HepG2 (cell line): ENCODE results near the gene DIPK1C. TPM values are rescaled to one million over a fixed set of nuclear protein-coding genes. Genes with fewer than 3 reads are reported as not detected.

Experiments
- ATAC-seq: fragments of 200-7000 bp; cut with Tn5 transposase; 3 replicates; pipeline ENCODE4 v1.9.1; 2020; ENCODE audit warnings: mild to moderate bottlenecking, moderate library complexity
- BruUV-seq: library from RNA; stranded (reverse); fragments of 400-500 nt; replicated peaks from 2 replicates; lab custom pipeline; 2021; lab: Mats Ljungman, UMichigan
- CTCF ChIA-PET: fragments of 300-600 bp; formaldehyde crosslinking; extraction: SDS; loops from one replicate; lab custom pipeline; 2021; ENCODE audit warnings: low total read pairs, inconsistent platforms, low intra/inter-chr PET ratio; lab: Yijun Ruan, JAX
- POLR2A ChIA-PET: fragments of 350-600 bp; sonication (Branson Sonifier 250); formaldehyde crosslinking; loops from one replicate; lab custom pipeline; 2020; ENCODE audit warnings: antibody characterized with exemption, inconsistent platforms; lab: Yijun Ruan, JAX
- DNase-seq: peaks from one replicate; pipeline ENCODE4 v3.0.0-alpha.2; 2015; ENCODE audit warnings: low spot score
- FAIRE-seq: peaks from 3 replicates; lab custom pipeline; 2011; peaks lifted over from hg19 to GRCh38; lab: Jason Lieb, UNC
- H2AFZ ChIP-seq: one replicate; pipeline ENCODE4 v1.6.1; 2011; ENCODE audit warnings: low read length, inconsistent platforms
- H3K27ac ChIP-seq: fragments of 300-600 bp; 3 replicates; pipeline ENCODE4 v1.8.0; 2011; ENCODE audit warnings: mixed run types, mild to moderate bottlenecking, mixed read lengths, low read length, inconsistent platforms; ENCODE audit not compliant: insufficient read depth; ENCODE audit errors: extremely low read length
- H3K27me3 ChIP-seq, 2 experiments: fragments of 200-600 bp in 1 of 2; 2 replicates in 1 of 2; 3 replicates in 1 of 2; pipeline versions ENCODE4 v1.6.0 to v1.8.0; 2011; ENCODE audit warnings: low read length in 2 of 2, mild to moderate bottlenecking in 2 of 2, moderate library complexity in 2 of 2, inconsistent platforms in 1 of 2; ENCODE audit not compliant: insufficient read depth in 2 of 2, control insufficient read depth in 1 of 2
- H3K36me3 ChIP-seq, 2 experiments: fragments of 200-600 bp in 1 of 2; replicated peaks in 1 of 2; 2 replicates in 1 of 2; 3 replicates in 1 of 2; pipeline versions ENCODE4 v1.5.1 to v1.8.0; 2011; ENCODE audit warnings: low read length in 2 of 2, inconsistent platforms in 1 of 2; ENCODE audit not compliant: insufficient read depth in 2 of 2, control insufficient read depth in 1 of 2
- H3K4me1 ChIP-seq: 2 replicates; pipeline ENCODE4 v1.5.1; 2012; ENCODE audit warnings: low read length, inconsistent platforms; ENCODE audit not compliant: insufficient read depth
- H3K4me2 ChIP-seq: 2 replicates; pipeline ENCODE4 v1.6.0; 2011; ENCODE audit warnings: low read depth, low read length, inconsistent platforms
- H3K4me3 ChIP-seq, 3 experiments: fragments of 200-600 bp in 1 of 3; sonication (generic), shearing (Covaris generic) in 1 of 3; replicated peaks in 1 of 3; 2 replicates each; pipeline ENCODE4 v1.5.1; 2011 to 2016; ENCODE audit warnings: low read length in 3 of 3, inconsistent platforms in 2 of 3, low read depth in 2 of 3, mild to moderate bottlenecking in 2 of 3, control low read depth in 1 of 3, mixed read lengths in 1 of 3; ENCODE audit not compliant: insufficient read depth in 1 of 3
- H3K79me2 ChIP-seq: one replicate; pipeline ENCODE4 v1.6.1; 2011; ENCODE audit warnings: low read length, inconsistent platforms; ENCODE audit not compliant: insufficient read depth
- H3K9ac ChIP-seq: 2 replicates; pipeline ENCODE4 v1.6.0; 2011; ENCODE audit warnings: mild to moderate bottlenecking, low read depth, low read length, inconsistent platforms; ENCODE audit not compliant: insufficient read depth
- H3K9me3 ChIP-seq: 2 replicates; pipeline ENCODE4 v1.5.1; 2012; ENCODE audit warnings: mild to moderate bottlenecking, low read length
- H4K20me1 ChIP-seq: 2 replicates; pipeline ENCODE4 v1.6.0; 2011; ENCODE audit warnings: inconsistent platforms, mild to moderate bottlenecking, low read length, moderate library complexity; ENCODE audit not compliant: insufficient read depth
- ARHGAP35 ChIP-seq: sonication (generic); formaldehyde crosslinking; IDR thresholded peaks from 2 replicates; pipeline ENCODE4 v1.9.0; 2022; ENCODE audit warnings: mild to moderate bottlenecking, inconsistent platforms, moderate library complexity, missing genetic modification reagents, borderline replicate concordance
- GTF2F1 ChIP-seq: fragments of 150-350 bp; IDR thresholded peaks from 2 replicates; pipeline ENCODE4 v1.6.1; 2014; ENCODE audit warnings: low read length
- HCFC1 ChIP-seq: fragments of 150-350 bp; IDR thresholded peaks from 2 replicates; pipeline ENCODE4 v1.6.1; 2014; ENCODE audit warnings: low read depth, low read length
- TEF ChIP-seq: sonication (generic); formaldehyde crosslinking; IDR thresholded peaks from 2 replicates; pipeline ENCODE4 v1.5.0; 2020; ENCODE audit warnings: missing genetic modification reagents
- WIZ ChIP-seq: sonication (generic); formaldehyde crosslinking; IDR thresholded peaks from 2 replicates; pipeline ENCODE4 v1.5.1; 2020; ENCODE audit warnings: mild to moderate bottlenecking, missing genetic modification reagents
- ZBTB3 ChIP-seq: sonication (generic); formaldehyde crosslinking; IDR thresholded peaks from 2 replicates; pipeline ENCODE4 v1.4.0; 2020; ENCODE audit warnings: low read depth, mild to moderate bottlenecking, moderate library complexity, missing genetic modification reagents, borderline replicate concordance
- ZFP36L2 ChIP-seq: sonication (generic); formaldehyde crosslinking; IDR thresholded peaks from 2 replicates; pipeline ENCODE4 v1.4.0; 2020; ENCODE audit warnings: missing genetic modification reagents
- ZNF225 ChIP-seq: sonication (generic); formaldehyde crosslinking; IDR thresholded peaks from 2 replicates; pipeline ENCODE4 v1.4.0; 2020; ENCODE audit warnings: mild to moderate bottlenecking, missing genetic modification reagents
- ZNF501 ChIP-seq: sonication (generic); formaldehyde crosslinking; IDR thresholded peaks from 2 replicates; pipeline ENCODE4 v1.5.1; 2020; ENCODE audit warnings: mild to moderate bottlenecking, moderate library complexity, missing genetic modification reagents
- ZNF639 ChIP-seq: conservative IDR thresholded peaks from 2 replicates; pipeline ENCODE4 v1.6.1; 2018; ENCODE audit warnings: missing genetic modification reagents
- ZNF709 ChIP-seq: sonication (generic); formaldehyde crosslinking; IDR thresholded peaks from 2 replicates; pipeline ENCODE4 v1.5.0; 2020; ENCODE audit warnings: mild to moderate bottlenecking, missing genetic modification reagents
- ZNF710 ChIP-seq: sonication (generic); formaldehyde crosslinking; IDR thresholded peaks from 2 replicates; pipeline ENCODE4 v1.5.0; 2020; ENCODE audit warnings: mild to moderate bottlenecking, missing genetic modification reagents, borderline replicate concordance
- WGBS: methylation state at CpG from one replicate; pipeline ENCODE4 v1.1.6; 2017; ENCODE audit warnings: low lambda C conversion rate; 5-methylcytosine and 5-hydroxymethylcytosine counted together
- in situ Hi-C: cut with HindIII; loops from 2 replicates; pipeline ENCODE4 v1.10.0; 2017; ENCODE audit warnings: low pct_unique_long_range_greater_than_20kb; ENCODE audit not compliant: extremely low pct_ligation_motif_present
- intact Hi-C: fragments of 100-400 bp; cut with micrococcal nuclease; formaldehyde crosslinking; loops from one replicate; pipeline ENCODE4 v1.10.0; 2022; ENCODE audit not compliant: unreplicated experiment
- polyA plus RNA-seq, 8 experiments: library from polyadenylated mRNA; depleted of rRNA in 3 of 8; stranded (reverse) in 7 of 8; unstranded in 1 of 8; fragments of >200 nt; fragmentation: Illumina TruSeq in 4 of 8; extraction: Trizol in 4 of 8; gene quantifications; 2 replicates each; pipeline versions ENCODE4 v1.2.1 to v1.2.3, GENCODE V29; 2011 to 2016; ENCODE audit warnings: low read depth in 4 of 8, missing spikeins in 1 of 8, mixed read lengths in 1 of 8; ENCODE audit not compliant: insufficient read depth in 1 of 8
- total RNA-seq, 5 experiments: library from RNA; depleted of rRNA; stranded (reverse); fragments of >200 nt; fragmentation: Illumina TruSeq; extraction: Trizol; gene quantifications; 2 replicates each; pipeline ENCODE4 v1.2.3, GENCODE V29; 2016; ENCODE audit warnings: low read depth in 1 of 5
- TF ChIP-seq, protein P1 (sequence below): sonication (generic); formaldehyde crosslinking; conservative IDR thresholded peaks from 2 replicates; pipeline ENCODE4 v1.8.0; 2022; ENCODE audit warnings: mild to moderate bottlenecking, moderate library complexity, missing genetic modification reagents

Gene DIPK1C
- total and polyA plus RNA-seq, 2 of the 13 experiments (the other 11 are each of a cell fraction or from before 2014, with no cell fraction given), result 1.8 TPM; not detected in 1

- no peaks in the 10 kb centered on the region for H3K79me2 ChIP-seq
Measured at GRCh38 chr18:74414953-74415515, 42.1 kb downstream of the DIPK1C start.

More at GRCh38 chr18:74414953-74415515, 42.1 kb downstream of the DIPK1C start:
- Histone ChIP-seq H3K27me3 (peaks cover 7 to 45% of the 10 kb centered on the region in 2 experiments; a peak in 3 of 5 replicates), H3K9ac (no peak overlapping the region), H3K36me3 (no peaks in the 10 kb centered on the region), H4K20me1 (no peaks in the 10 kb centered on the region), H3K9me3 (no peaks in the 10 kb centered on the region), H3K4me2 (no peak overlapping the region), H3K4me3 (no peak overlapping the region), H3K27ac (no peak overlapping the region), H3K4me1 (no peaks in the 10 kb centered on the region), H2AFZ (no peak overlapping the region)
- WGBS, result 38% methylated on average over 12 of the region's 12 CpGs
- TF ChIP-seq ZNF710 (CRISPR knock-in tag) (no peak), TEF (CRISPR knock-in tag) (no peak), ZNF709 (no peak), ZNF639 (CRISPR knock-in tag) (no peak), ARHGAP35 (CRISPR knock-in tag) (no peak), ZNF501 (CRISPR knock-in tag) (no peak), ZBTB3 (CRISPR knock-in tag) (no peak), ZNF225 (CRISPR knock-in tag) (no peak), ZFP36L2 (CRISPR knock-in tag) (no peak), HCFC1 (no peak), WIZ (no peak), GTF2F1 (no peak)
- TF ChIP-seq, protein P1, sequence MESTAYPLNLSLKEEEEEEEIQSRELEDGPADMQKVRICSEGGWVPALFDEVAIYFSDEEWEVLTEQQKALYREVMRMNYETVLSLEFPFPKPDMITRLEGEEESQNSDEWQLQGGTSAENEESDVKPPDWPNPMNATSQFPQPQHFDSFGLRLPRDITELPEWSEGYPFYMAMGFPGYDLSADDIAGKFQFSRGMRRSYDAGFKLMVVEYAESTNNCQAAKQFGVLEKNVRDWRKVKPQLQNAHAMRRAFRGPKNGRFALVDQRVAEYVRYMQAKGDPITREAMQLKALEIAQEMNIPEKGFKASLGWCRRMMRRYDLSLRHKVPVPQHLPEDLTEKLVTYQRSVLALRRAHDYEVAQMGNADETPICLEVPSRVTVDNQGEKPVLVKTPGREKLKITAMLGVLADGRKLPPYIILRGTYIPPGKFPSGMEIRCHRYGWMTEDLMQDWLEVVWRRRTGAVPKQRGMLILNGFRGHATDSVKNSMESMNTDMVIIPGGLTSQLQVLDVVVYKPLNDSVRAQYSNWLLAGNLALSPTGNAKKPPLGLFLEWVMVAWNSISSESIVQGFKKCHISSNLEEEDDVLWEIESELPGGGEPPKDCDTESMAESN (CRISPR knock-in tag), result no peak
- ChIA-PET POLR2A (no interaction called here), CTCF (no interaction called here)
- no TSS peak for BruUV-seq
- ATAC-seq (no peak), DNase-seq (no peak), FAIRE-seq (no peak)
- intact Hi-C loops, result no loop called here
- in situ Hi-C loops, result no loop called here
